Right ventricle myocardium inferior (tissue), 1 donor: ENCODE data around the gene PLSCR3. TPM values are rescaled to one million over a fixed set of nuclear protein-coding genes. Genes with fewer than 3 reads are reported as not detected.

ENCODE experiments used
- ATAC-seq: fragments of 200-7000 bp; cut with Tn5 transposase; one replicate; pipeline ENCODE4 v1.9.1; 2020; ENCODE audit warnings: mild to moderate bottlenecking, moderate library complexity
- DNase-seq: peaks from one replicate; pipeline ENCODE4 v3.0.0; 2021; ENCODE audit errors: missing footprints
- intact Hi-C: fragments of 100-400 bp; cut with DNase I; formaldehyde crosslinking; loops from one replicate; pipeline ENCODE4 v1.11.0; 2022
- total RNA-seq: library from RNA; stranded (reverse); fragmentation: NEBNext Ultra II Directional; extraction: Animal tissue kit (Norgen Biotek cat#: 25700); gene quantifications from one replicate; pipeline ENCODE4 v1.2.1, GENCODE V29; 2021
- donor health status: DM: no; HTN: yes; CAD: no; lungs with severe emphysema.

Gene PLSCR3
- total RNA-seq, 1 donor from 2014 or later, result 18.4 TPM

GRCh38 chr17:7429722-7430121, 35.4 kb upstream of the PLSCR3 start:
- no peak for DNase-seq
- no peak for ATAC-seq
- intact Hi-C loops, result no loop called here

GRCh38 chr17:7428557-7428956, 34.2 kb upstream of the PLSCR3 start, which contains the start of gene SPEM3:
Gene SPEM3, plus strand, starts transcription at chr17:7428857. Its CDS starts 46 bp downstream, at chr17:7428903.
- intact Hi-C loops, result no loop called here
- ATAC-seq (no peak), DNase-seq (no peak)

- intact Hi-C loops, result no loop called here
- ATAC-seq, result no peak
- DNase-seq, result no peak
Observed at GRCh38 chr17:7427549-7427948, 33.2 kb upstream of the PLSCR3 start.

- DNase-seq, result no peak
- intact Hi-C loops, result no loop called here
- ATAC-seq, result no peak
Observed at GRCh38 chr17:7426896-7427489, 32.7 kb upstream of the PLSCR3 start.

GRCh38 chr17:7426203-7426863, 32.0 kb upstream of the PLSCR3 start:
- ATAC-seq (no peak), DNase-seq (no peak)
- intact Hi-C loops, result no loop called here

- intact Hi-C loops, result no loop called here
- DNase-seq (no peak), ATAC-seq (no peak)
Observed at GRCh38 chr17:7425756-7426155, 31.4 kb upstream of the PLSCR3 start.

GRCh38 chr17:7425316-7425715, 31.0 kb upstream of the PLSCR3 start, which contains the start of gene SPEM2:
Gene SPEM2, plus strand, starts transcription at chr17:7425616. Its CDS starts 73 bp downstream, at chr17:7425689.
- ATAC-seq (no peak), DNase-seq (no peak)
- intact Hi-C loops, result no loop called here

GRCh38 chr17:7423679-7424078, 29.4 kb upstream of the PLSCR3 start:
- ATAC-seq (no peak), DNase-seq (no peak)
- intact Hi-C loops, result no loop called here

- ATAC-seq (no peak), DNase-seq (no peak)
- intact Hi-C loops, result no loop called here
Observed at GRCh38 chr17:7421186-7421585, 26.9 kb upstream of the PLSCR3 start.

GRCh38 chr17:7419819-7420610, 25.7 kb upstream of the PLSCR3 start, which contains the start of gene SPEM1:
Gene SPEM1, plus strand, starts transcription at chr17:7420324. Its CDS starts 61 bp downstream, at chr17:7420385.
- ATAC-seq, result no peak
- intact Hi-C loops, result no loop called here

GRCh38 chr17:7418472-7419152, 24.3 kb upstream of the PLSCR3 start:
- intact Hi-C loops, result no loop called here
- ATAC-seq (no peak), DNase-seq (no peak)

More at GRCh38 chr17:7419819-7420610, 25.7 kb upstream of the PLSCR3 start, which contains the start of gene SPEM1:
- DNase-seq, result no peak

GRCh38 chr17:7417056-7417655, 22.8 kb upstream of the PLSCR3 start:
- DNase-seq, result no peak
- ATAC-seq, result no peak
- intact Hi-C loops, result no loop called here

- intact Hi-C loops, result no loop called here
- ATAC-seq (no peak), DNase-seq (no peak)
Observed at GRCh38 chr17:7416323-7416722, 22.0 kb upstream of the PLSCR3 start.

- intact Hi-C loops, result no loop called here
- DNase-seq (no peak), ATAC-seq (no peak)
Observed at GRCh38 chr17:7415784-7416183, 21.5 kb upstream of the PLSCR3 start.

GRCh38 chr17:7414837-7415236, 20.5 kb upstream of the PLSCR3 start:
- DNase-seq, result no peak
- intact Hi-C loops, result no loop called here
- no peak for ATAC-seq

GRCh38 chr17:7413346-7413985, 19.1 kb upstream of the PLSCR3 start:
- no peak for ATAC-seq
- no peak for DNase-seq
- intact Hi-C loops, result no loop called here

- ATAC-seq (no peak), DNase-seq (no peak)
Observed at GRCh38 chr17:7411427-7411750, 17.1 kb upstream of the PLSCR3 start.

GRCh38 chr17:7410634-7411426, 16.5 kb upstream of the PLSCR3 start:
- intact Hi-C loops, result no loop called here
- DNase-seq (no peak), ATAC-seq (no peak)

More at GRCh38 chr17:7411427-7411750, 17.1 kb upstream of the PLSCR3 start:
- intact Hi-C loops, result no loop called here
